Measurements from ENCODE around the gene ILF2. TPM values are rescaled to one million over a fixed set of nuclear protein-coding genes. Genes with fewer than 3 reads are reported as not detected.

Gene ILF2
- polyA plus RNA-seq, 1 experiment, result 182 TPM

GRCh38 chr1:153626904-153627714 lies 43.7 kb downstream of the ILF2 start, which contains the start of gene S100A13:
Gene S100A13 (minus strand): TSS chr1:153627505. CDS start chr1:153626472, 1,033 bp downstream.
- POLR2A ChIA-PET, result interaction anchor here (0.6 to 2.2 kb wide), 10 partner anchors 9 to 94 kb away, joined by 3 to 20 read pairs (median 3); partner anchors contain the start of genes S100A14 and S100A16
- Histone ChIP-seq H3K27me3 (ENCODE audit: control insufficient read depth, insufficient read depth, low read length) (no peaks in the 10 kb centered on the region), H3K36me3 (ENCODE audit: control insufficient read depth, insufficient read depth, low read length) (peaks cover 10% of the 10 kb centered on the region), H3K4me3 (ENCODE audit: low read depth, low read length) (peak within 1 kb of the TSS; percentile 57)
- CTCF ChIA-PET, result interaction anchor here (0.6 to 9.0 kb wide), 28 partner anchors 12 to 357 kb away, joined by 3 to 148 read pairs (median 4); partner anchors contain the start of genes S100A14 and S100A16
- peak; percentile 79 for TF ChIP-seq CTCF (IDR thresholded peaks at IDR 0.05; ENCODE audit: insufficient read depth, low read depth, low read length)
- DNase-seq (ENCODE audit: low read depth), result peak; percentile 69

GRCh38 chr1:153626477-153626903 lies 44.3 kb downstream of the ILF2 start:
- H3K36me3 ChIP-seq (ENCODE audit: control insufficient read depth, insufficient read depth, low read length), result peaks cover 10% of the 10 kb centered on the region
- CTCF ChIA-PET, result interaction anchor here (1.0 to 9.0 kb wide), 12 partner anchors 12 to 145 kb away, joined by 3 to 148 read pairs (median 6); partner anchors contain the start of genes S100A14 and S100A16
- no peak for DNase-seq (ENCODE audit: low read depth)
- TF ChIP-seq CTCF (IDR thresholded peaks at IDR 0.05; ENCODE audit: insufficient read depth, low read depth, low read length), result no peak
- no peaks in the 10 kb centered on the region for H3K27me3 ChIP-seq (ENCODE audit: control insufficient read depth, insufficient read depth, low read length)
- H3K4me3 ChIP-seq (ENCODE audit: low read depth, low read length), result peak overlapping the region; percentile 57
- POLR2A ChIA-PET, result interaction anchor here (0.6 to 2.2 kb wide), 7 partner anchors 9 to 93 kb away, joined by 3 to 20 read pairs (median 3); partner anchors contain the start of gene S100A16

- Histone ChIP-seq H3K36me3 (ENCODE audit: control insufficient read depth, insufficient read depth, low read length) (peaks cover 10% of the 10 kb centered on the region), H3K27me3 (ENCODE audit: control insufficient read depth, insufficient read depth, low read length) (no peaks in the 10 kb centered on the region), H3K4me3 (ENCODE audit: low read depth, low read length) (no peak overlapping the region)
- no peak for DNase-seq (ENCODE audit: low read depth)
- ChIA-PET POLR2A (no interaction called here), CTCF (interaction anchor here (0.6 to 9.0 kb wide), 6 partner anchors 9 to 100 kb away, joined by 3 to 148 read pairs (median 12); partner anchors contain the start of genes CHTOP, S100A14 and S100A16)
- TF ChIP-seq CTCF (IDR thresholded peaks at IDR 0.05; ENCODE audit: insufficient read depth, low read depth, low read length), result no peak
These were observed 45.7 kb downstream of the ILF2 start for GRCh38 chr1:153624965-153625611.

- ChIA-PET CTCF (interaction anchor here (1.1 to 9.0 kb wide), 2 partner anchors 8 to 51 kb away, joined by 9 to 148 read pairs; partner anchors contain the start of genes S100A14 and S100A16), POLR2A (no interaction called here)
- no peaks in the 10 kb centered on the region for H3K27me3 ChIP-seq (ENCODE audit: control insufficient read depth, insufficient read depth, low read length)
- no peak for TF ChIP-seq CTCF (IDR thresholded peaks at IDR 0.05; ENCODE audit: insufficient read depth, low read depth, low read length)
- H3K36me3 ChIP-seq (ENCODE audit: control insufficient read depth, insufficient read depth, low read length), result peaks cover 11% of the 10 kb centered on the region
- no peak for DNase-seq (ENCODE audit: low read depth)
- no peak overlapping the region for H3K4me3 ChIP-seq (ENCODE audit: low read depth, low read length)
These were observed 47.7 kb downstream of the ILF2 start for GRCh38 chr1:153623101-153623500.

All from BJ (cell line).